HG03460 (cell line): ENCODE measurements around the gene FCER2.
A peak's percentile ranks its signal among the peaks of the same experiment; 100 is the strongest.

Experiments
- ATAC-seq: cut with Tn5 transposase; IDR thresholded peaks from one replicate; pipeline ENCODE4 v1.9.1; 2021; ENCODE audit not compliant: unreplicated experiment

Gene FCER2

DNA sequence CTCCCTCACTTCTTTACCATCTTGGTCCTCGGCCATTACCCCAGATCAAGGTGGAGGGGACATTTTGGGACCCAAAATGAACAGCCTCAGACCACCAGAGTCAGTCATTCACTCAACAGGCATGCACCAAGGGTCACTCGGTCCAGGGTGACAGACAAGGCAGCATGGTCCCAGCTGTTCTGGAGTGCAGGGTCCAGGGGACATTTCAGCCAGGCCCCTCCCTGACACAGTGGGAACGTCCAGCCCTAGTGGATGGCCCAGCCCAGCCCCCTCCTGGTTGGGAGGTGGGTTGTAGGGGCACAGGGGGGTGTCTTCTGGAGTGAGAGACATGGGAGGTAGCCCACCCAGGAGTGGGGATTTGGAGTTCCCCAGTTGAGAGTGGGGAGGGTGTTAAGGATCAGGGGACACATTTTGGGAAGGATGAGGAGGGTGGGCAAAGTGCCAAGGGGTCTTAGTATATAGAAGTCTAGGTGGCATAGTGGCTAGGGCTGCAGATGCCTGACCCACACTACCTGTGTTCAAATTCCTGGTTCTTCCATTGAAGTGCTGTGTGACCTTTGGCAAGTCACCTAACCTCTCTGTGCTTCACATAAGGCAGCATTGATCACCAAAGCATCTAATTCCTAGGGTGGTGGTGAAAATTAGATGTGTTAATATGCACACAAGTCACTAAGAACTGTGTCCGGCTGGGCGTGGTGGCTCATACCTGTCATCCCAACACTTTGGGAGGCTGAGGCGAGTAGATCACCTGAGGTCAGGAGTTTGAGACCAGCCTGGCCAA, 2.5 kb upstream of the FCER2 start:
- ATAC-seq = no peak

DNA sequence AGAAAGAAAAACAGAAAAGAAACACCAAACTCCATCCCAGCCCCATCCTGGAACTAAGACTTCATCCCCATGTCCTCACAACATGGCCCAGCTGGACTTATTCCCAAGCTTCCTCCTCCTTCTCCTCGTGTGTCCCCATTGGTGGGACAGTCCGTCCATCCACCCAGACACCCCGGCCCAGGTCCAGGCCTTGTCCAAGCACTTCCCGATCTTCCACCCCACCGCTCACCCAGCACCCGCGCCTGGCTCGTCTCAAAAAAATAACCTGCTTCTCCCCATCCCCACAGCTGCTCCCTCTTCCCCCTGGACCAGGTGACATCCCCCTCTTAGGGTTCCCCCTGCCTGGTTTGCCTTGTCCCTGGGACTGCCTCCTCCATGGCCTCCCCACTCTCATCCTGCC, 1.4 kb upstream of the FCER2 start:
- ATAC-seq = no peak

DNA sequence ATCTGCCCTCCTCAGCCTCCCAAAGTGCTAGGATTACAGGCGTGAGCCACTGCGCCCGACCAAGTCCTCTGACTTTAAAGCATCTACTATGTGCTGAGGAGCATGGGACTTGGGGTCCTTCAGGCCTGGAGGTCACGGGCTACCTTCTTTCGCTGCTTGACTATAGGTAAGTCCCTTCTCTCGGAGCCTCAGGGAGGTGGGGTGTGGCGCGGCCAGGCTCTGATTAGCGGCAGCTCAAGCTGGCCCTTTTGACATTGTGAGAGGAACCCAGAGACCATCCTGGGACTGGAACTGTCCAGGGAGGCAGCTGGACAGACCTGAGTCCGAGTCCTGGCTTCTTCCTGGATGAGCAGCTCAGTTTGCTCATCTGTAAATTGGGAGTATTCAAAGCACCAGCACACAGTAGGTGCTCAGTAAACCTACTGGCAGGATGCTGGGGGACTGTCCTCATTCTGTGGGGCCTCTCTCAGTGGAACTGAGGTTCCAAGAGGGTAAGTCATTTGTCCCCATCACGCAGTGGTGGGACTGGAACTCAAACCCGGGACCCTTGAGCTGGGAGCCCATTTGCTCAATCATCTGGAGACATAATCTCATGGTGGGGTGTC, 780 bp downstream of the FCER2 start:
- no peak for ATAC-seq

DNA sequence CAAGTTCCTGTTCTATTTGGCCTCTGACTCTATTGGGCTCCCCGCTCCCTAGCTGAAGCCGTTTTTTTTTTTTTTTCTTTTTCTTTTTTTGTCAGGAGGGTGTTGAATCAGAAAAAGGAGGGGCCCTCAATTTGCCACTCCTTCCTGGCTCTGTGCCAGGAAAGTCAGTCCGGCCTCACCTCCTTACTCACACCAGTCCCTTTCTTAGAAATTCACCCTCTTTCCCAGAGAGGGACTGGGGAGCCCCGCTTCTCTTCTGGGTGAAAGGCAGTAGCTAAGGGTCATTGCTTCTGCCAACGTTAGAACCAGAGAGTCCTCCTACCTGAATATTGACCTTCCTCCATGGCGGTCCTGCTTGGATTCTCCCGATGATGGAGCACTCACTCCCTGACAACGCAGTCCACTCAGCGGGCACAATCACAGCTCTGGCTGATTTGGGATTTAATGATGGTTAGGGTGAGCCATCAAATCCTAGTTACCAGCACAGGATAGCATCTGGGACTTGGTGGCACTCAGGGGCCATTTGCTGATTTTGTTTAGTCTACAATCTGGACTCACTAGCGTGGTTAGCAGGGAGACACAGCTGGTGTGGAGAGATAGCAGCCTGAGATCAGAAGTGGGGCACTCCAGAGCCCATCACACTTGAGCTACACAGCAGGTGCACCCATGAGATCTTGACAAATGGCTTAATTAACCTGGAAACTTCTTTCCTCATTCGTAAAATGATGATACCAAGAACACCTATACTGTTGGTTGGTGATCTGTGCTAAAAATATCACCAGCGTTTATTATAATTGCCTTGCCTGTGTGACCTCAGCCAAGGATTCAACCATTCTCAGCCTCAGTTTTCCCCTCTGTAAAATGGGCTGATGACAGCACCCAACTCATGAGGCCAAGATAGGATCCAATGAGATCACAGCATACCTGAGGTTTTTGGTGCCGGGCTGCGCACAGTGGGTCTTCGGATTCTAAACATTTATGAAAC, 2.2 kb downstream of the FCER2 start:
- ATAC-seq = no peak

DNA sequence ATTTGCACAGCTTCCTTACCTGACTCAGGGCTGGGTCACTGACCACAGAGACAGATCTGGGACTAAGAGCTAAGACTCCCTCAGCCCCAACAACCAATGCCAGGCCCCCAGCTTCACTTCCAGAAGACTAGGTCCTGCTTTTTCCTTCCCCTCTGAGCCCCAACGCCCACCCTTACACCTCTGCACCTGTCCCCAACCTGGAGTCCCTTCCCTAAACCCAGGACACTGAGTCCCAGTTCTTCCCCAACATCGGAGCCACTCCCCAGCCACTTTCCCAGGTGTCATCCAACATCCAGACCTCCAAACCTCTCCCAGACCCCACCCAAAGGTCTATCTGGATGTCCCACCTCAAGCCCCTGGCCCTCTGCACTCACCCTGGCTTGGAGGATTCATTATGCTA, 2.9 kb downstream of the FCER2 start:
- ATAC-seq = no peak

DNA sequence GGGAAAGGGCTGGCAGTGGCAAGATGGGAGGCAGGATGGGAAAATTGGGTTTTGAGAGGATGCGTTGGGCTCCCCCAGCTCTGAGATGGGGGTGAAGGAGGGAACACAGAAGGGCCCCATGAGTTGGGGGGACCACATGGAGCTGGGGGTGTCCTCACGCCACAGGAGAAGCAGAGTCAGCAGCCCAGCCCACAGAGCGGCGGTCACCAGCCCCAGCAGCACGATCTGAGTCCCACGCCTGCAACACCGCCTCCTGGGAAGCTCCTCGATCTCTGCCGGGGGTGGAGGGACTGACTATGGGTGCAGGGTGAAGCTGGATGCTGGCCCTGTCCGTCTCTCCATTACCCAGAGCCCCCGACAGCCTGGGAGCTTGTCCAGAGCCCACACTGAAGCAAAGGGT, 3.3 kb downstream of the FCER2 start:
- ATAC-seq = no peak

DNA sequence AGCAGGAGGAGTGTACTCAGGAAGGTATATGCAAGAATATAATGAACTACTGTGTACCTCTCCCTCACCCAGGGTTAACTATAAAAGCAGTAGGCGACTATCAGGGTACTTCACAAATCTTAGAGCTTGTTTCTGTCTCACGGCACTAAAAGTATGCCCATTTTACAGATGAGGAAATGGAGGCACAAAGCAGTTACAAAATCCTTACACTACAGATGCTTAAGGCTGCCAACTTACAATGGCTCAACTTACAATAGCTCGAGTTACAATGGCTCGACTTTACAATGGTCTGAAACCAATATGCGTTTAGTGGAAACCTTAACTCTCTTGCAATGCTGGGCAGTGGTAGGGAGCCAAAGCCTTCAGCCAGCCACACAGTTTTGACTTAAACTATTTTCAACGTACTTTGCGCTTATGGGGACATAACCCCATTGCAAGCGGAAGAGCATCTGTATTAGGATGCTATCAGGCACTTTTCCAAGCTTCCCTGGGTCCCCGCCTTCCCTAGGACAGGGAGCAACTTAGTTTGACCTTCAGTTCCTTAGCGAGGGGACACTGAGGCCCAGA, 4.1 kb downstream of the FCER2 start:
- no peak for ATAC-seq

DNA sequence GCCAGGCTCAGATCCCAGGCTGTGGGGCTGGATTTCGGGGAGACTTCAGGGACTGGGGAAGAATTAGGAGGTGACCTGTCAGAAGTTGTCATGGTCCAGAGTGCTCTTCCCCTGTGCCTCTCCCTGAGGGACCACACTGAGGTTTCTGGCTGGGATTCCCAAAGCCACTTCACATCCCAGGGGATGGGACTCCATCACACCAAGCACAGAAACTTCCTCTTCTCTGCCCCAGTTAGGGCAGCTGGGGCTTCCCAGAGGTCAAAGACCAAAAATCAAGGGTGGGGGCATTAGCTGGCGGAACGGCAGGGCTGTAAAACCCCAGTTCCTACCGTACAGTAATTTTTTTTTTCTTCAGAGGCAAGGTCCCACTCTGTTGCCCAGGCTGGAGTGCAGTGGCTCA, 7.4 kb downstream of the FCER2 start:
- ATAC-seq = no peak

DNA sequence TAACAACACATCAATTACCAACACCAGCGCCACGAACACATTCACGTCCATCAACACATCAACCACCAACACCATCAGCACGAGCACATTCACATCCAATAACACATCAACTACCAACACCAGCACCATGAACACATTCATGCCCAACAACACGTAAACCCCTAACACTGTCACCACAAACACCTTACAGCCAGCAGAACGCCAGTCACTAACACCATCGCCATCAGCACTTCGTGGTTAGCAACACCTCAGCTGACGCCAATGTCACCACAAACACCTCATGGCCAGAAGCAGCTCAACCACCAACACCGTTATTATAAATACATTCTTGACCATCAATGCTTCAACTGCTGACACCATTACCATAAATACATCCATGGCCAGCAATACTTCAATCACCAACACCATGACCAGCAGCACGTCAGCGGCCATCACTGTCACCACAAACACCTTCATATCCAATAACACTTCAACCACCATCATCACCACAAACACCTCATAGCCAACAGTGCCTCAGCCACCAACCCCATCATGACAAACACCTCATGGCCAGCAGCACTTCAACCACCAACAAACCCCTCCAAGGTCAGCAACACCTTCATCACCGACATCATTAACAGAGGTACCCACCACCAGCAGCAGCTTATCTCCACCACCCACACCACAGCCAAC, 9.4 kb downstream of the FCER2 start:
- no peak for ATAC-seq

DNA sequence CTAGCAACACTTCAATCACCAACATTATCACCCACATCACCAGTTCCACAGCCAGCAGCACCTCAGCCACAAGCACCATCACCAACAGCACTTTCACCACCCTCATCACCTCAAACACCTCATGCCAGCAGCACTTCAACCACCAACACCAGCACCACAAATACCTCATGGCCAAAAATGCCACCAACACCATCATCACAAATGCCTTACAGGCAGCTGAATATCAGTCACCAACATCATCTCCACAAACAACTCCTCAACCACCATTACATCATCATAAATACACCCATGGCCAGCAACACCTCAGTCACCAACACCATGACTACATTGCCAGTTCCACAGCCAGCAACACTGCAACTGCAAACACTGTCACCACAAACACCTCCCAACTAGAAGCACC, 10.4 kb downstream of the FCER2 start:
- ATAC-seq = no peak

DNA sequence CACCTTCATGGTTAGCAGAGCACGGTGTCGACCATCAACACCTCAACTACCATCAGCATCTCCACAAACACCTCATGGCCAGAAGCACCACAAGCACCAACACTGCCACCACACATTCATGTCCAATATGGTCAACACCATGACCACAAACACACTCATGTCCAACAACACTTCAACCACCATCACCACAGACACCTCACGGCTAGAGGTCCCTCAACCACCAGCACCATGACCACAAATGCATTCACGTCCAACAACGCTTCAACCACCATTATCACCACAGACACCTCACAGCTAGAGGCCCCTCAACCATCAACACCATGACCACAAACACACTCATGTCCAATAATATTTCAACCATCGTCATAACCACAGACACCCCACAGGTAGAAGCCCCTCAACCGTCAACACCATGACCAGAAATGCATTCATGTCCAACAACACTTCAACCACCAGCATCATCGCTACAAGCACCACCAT, 11.1 kb downstream of the FCER2 start:
- no peak for ATAC-seq

DNA sequence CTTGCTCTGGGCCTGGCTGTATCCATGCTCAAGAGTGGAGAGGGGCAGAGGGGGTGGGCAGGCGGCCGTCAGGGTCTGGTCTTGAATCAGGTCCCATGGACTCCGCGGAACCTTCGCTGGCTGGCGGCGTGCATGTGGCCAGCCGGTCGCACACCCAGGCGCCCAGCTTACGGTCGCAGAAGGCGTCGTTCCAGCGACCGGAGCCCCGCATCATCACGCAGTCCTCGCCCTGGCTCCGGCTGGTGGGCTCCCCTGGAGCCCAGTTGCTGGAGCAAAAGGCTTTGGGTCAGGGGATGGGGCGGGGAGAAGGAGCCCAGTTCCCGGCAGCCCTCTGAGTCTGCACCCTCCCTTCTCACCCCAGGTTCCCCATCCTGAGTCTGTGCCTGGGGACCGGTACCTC, 12.8 kb downstream of the FCER2 start:
- ATAC-seq = no peak

DNA sequence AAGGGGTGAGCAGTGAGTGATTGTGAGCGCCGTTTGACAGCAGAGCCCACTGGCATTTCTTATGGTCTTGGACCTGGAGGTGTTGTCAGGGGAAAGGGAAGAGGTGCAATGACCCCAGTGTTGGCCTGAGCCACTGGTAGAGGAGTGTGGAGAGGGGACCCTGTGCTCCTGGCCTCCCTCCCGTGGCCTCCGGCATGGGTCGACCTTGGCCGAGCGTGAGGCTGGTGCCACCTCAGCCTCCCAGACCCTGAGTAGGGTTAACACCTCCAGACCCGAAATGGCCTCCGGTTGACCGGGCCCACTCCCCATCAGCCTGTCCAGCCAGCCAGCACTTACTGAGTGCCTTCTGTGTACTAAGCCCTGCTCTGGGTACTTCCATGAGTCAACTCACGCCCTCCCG, 14.8 kb downstream of the FCER2 start:
- ATAC-seq = no peak

DNA sequence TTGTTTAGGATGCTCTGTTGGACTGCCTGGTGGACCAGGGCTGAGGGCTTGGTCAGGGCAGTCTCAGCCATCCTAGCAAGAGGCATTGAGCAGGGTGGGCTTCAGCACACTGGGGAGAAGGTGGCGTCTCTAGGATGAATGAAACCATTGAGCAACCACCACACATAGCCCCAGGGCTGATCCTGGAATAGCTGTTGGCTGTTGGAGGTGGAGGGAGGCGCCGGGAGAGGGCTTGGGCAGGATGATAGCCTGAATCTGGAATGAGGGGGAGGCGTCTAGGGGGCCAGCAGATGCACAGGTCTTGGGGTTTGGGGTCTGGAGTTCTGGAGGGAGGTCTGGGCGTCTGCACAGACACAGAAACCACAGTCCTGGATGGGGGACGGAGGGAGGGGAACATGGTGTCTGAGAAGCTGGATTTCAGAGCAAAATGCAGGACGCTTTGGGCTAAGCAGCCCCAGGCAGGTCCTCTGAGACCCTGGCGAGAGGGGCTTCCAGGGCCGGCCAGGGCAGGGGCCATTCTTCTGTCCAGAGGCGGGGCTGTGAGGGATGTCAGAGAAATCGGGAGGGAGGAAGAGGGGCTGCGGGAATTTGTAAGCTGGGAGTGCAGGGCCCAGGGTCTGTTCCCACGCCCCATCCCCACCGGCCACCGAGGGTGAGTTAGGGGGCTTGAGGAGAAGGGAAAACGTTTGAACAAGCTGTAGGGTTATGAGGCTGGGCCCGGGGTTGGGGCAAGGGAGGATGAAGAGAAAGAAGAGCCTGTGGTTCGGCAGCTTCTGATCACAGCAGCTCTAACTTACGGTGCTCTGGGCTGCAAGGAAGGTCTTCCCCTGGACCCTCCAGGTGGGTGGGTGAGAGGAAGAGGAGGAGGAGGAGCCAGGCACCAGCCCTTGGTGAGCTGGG, 16.1 kb downstream of the FCER2 start:
- no peak for ATAC-seq

DNA sequence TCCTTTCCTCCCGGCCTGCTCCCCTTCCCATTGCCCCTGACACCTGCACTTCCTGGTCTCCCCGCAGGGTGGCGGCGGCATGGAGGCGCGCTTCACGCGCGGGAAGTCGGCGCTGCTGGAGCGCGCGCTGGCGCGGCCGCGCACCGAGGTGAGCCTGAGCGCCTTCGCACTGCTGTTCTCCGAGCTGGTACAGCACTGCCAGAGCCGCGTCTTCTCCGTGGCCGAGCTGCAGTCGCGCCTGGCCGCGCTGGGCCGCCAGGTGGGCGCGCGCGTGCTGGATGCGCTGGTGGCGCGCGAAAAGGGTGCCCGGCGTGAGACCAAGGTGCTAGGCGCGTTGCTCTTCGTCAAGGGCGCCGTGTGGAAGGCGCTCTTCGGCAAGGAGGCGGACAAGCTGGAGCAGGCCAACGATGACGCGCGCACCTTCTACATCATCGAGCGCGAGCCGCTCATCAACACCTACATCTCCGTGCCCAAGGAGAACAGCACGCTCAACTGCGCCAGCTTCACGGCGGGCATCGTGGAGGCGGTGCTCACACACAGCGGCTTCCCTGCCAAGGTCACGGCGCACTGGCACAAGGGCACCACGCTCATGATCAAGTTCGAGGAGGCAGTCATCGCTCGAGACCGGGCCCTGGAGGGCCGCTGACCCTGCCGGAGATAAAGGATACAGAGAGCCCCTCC, 19.6 kb downstream of the FCER2 start:
- no peak for ATAC-seq

DNA sequence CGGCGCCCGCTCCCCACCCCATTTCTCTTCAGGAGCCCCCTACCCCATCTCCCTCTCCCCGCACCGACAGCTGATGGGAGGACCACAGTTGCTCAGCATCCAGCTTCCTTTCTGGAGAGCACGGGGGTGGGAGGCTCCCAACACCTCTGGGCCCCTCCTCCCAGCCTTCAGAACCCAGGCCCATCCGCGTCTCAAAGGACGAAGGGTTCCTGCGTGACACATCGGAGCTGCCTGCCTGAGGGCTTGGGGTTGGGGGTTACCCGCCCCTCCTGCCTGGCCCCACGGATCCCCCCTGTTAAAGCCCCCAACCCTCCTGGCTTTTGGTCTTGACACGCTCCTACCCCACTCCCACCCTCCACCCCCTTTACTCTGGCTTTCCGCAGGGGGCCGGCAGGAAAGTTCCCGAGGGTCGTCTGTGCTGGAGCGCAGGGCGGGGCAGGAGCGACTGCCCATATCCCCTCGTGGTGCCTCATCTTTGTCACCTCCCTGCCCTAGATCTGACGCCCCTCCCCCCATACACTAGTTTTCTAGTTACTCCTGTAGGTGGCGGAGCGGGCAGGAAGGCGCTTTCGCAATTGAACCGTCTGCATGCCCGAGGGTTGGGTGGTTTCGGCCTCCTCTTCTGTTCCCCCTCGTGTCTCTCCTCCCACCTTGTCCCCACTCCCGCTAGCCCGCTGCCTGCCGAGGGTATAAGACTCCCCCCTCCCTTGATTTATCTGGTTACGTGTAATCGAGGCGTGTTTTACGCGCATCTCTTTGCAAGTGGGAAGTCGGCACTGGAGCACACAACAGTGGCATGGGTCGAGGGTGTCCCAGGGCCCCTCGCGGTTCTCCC, 20.4 kb downstream of the FCER2 start:
- ATAC-seq = no peak

DNA sequence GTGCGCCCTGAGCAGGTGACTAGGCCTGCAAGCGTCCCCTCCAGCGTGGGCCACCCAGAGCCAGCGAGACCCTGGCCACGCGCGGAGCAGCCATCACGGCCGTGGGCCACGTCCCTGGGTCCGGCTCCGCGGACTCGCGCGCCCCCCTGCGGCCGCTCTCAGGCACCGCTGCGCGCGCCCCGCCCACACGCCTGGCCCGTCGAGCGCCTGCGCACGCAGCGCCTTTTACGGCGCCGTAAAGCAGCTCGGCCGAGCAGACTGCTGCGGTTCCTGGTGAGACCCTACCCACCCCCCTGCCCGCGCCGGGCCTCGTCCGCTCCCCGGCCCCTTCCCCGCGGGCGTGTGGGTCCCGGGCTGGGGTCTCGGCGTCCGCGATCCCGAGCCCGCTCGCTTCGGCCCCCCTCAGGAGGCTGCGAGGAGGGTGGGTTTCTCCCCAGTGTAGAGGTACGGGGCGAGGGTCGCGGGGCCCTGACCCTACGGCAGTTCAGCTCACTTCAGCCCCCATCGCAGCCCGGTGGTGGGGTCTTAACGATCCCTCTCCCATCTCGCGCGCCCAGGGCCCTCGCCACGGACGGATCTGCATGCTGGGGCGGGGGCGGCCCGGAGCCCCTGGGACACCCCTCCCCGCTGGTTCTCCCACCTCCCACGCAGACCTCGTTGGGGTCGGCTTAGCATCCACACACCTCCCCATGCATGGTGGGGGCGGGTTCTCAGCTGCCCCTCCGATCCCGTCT, 21.2 kb downstream of the FCER2 start, which contains the start of gene TRAPPC5:
TSS of gene TRAPPC5 (plus strand) at position 228 of the 734 bp plus-strand sequence. CDS start 1,421 bp downstream, outside the sequence.
- ATAC-seq = peak; percentile 43
